SU-DHL-6 (cell line): ENCODE measurements around the gene GRIK1.

Experiments
- CTCF ChIP-seq: fragments of 200-600 bp; sonication (generic); IDR thresholded peaks from one replicate; pipeline ENCODE4 v1.5.1; 2017; ENCODE audit warnings: antibody characterized with exemption, mild to moderate bottlenecking, low read length, moderate library complexity; ENCODE audit not compliant: insufficient read depth, poor library complexity, severe bottlenecking
- EZH2phosphoT487 ChIP-seq: fragments of 200-600 bp; sonication (generic), shearing (Covaris generic); conservative IDR thresholded peaks from 2 replicates; pipeline ENCODE4 v1.6.1; 2018; ENCODE audit warnings: mild to moderate bottlenecking, antibody characterized with exemption, low read length, moderate library complexity, mixed read lengths

GRCh38 chr21:29719521-29719920 lies 220.3 kb downstream of the GRIK1 start:
- TF ChIP-seq CTCF (no peak), EZH2phosphoT487 (no peak)
